Peyer's patch (tissue), 4 donors: ENCODE results near the gene DPYSL5.

Source experiments
- CTCF ChIP-seq, 6 experiments: fragments of 450-650 bp in 4 of 6; fragments of 200-600 bp in 2 of 6; sonication (generic) in 1 of 6; IDR thresholded peaks; one replicate each; pipeline ENCODE4 v1.5.1; 2017 to 2019; ENCODE audit warnings: antibody characterized with exemption in 6 of 6, mild to moderate bottlenecking in 3 of 6, moderate library complexity in 1 of 6
- POLR2A ChIP-seq, 2 donors: fragments of 450-650 bp; IDR thresholded peaks; one replicate each; pipeline ENCODE4 v1.5.1; 2017; ENCODE audit warnings: antibody characterized with exemption in 2 of 2, mild to moderate bottlenecking in 2 of 2, moderate library complexity in 2 of 2

GRCh38 chr2:26889796-26890195 lies 41.9 kb downstream of the DPYSL5 start:
- no peak for TF ChIP-seq CTCF (IDR thresholded peaks at IDR 0.05)
- TF ChIP-seq POLR2A (IDR thresholded peaks at IDR 0.05), result no peak
